Activated CD4-positive, alpha-beta T cell treated with anti-CD3 and anti-CD28 coated beads for 24 hours (primary cell): Measurements from ENCODE around the gene SNED1.

Source experiments
- DNase-seq, 2 donors: peaks; one replicate each; pipeline ENCODE4 v3.0.0-alpha.2; 2020; ENCODE audit warnings: low read depth in 2 of 2

Gene SNED1

DNA sequence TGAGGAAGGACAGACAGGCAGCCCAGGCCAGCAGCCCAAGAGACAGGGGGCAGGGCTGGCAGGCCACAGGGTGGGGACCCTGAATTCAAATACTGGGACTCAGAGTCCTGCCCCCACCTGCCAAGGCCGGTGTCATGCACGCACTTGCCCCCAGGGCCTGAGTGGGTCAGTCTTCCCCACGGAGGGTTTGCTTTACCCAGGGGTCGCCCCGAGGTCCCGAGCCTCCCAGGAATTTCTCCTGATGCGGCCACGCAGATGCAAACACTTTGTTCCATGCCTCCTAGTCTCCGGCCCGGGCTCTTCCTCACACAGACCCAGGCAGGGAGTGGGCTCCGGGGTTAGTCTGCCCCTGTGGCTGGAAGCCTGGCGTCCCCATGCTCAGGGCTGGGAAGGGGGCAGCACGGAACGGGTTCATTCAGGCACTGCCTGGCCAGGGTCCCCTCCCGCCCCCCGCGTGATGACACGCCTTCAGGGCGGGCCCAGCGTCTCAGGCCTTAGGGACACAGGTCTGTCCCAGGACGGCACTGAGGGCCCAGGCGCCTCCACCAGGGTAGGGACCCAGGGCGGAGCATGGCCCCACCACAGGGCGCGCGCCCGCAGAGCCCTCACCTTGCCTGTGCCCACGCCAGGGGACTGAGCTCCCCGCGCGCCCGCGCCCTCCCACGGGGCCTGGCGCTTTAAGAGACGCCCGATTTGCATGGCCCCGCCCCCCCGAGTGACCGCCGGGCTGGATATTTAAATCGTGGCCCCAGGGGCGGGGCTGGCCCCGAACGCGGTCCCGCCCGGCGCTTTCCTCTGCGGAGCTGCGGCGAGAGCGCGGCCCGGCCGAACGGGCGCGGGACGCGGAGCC is at the start of gene SNED1:
SNED1 (plus strand) TSS at position 763 of the 850 bp plus-strand sequence. CDS start 220 bp downstream, outside the sequence.
- peak; percentile 23 to 41 for DNase-seq

DNA sequence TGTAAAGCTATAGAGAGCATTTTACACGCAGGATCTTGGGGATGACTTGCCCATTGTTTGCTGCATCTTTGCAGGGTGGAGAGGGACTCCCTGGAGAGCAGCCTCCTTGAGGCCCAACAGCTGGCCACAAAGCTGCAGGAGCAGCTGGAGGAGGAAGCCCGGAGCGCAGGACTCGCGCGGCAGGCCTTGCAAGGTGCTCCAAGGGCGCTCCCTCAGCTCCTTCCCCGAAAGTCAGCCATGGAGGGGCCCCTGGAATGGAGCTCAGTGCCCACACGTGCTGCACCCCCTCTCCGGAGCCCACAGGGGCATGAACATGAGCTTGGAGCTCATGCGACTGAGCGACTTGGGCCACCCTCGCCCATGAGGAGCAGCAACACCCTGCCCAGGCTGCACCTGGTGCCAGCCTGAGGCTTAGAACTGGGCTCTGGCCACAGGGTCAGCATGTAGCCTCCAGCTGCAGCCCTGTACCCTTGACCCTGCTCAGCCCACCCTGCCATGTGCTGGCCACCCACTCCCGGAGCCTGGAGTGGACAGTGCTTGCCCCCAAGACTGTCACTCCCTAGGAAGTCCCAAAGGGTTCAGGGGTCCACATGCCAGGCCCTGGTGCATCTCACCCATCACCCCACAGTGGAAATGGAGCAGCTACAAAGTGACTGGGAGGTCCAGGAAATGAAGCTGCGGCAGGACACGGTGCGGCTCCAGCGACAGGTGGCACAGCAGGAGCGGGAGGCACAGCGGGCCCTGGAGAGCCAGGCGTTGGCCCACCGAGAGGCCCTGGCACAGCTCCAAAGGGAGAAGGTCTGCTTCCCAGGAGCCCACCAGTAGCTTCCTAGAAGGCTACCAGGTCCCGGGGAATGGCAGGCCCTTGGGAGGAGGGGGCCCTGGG is 49.3 kb upstream of the SNED1 start:
- DNase-seq = no peak

DNA sequence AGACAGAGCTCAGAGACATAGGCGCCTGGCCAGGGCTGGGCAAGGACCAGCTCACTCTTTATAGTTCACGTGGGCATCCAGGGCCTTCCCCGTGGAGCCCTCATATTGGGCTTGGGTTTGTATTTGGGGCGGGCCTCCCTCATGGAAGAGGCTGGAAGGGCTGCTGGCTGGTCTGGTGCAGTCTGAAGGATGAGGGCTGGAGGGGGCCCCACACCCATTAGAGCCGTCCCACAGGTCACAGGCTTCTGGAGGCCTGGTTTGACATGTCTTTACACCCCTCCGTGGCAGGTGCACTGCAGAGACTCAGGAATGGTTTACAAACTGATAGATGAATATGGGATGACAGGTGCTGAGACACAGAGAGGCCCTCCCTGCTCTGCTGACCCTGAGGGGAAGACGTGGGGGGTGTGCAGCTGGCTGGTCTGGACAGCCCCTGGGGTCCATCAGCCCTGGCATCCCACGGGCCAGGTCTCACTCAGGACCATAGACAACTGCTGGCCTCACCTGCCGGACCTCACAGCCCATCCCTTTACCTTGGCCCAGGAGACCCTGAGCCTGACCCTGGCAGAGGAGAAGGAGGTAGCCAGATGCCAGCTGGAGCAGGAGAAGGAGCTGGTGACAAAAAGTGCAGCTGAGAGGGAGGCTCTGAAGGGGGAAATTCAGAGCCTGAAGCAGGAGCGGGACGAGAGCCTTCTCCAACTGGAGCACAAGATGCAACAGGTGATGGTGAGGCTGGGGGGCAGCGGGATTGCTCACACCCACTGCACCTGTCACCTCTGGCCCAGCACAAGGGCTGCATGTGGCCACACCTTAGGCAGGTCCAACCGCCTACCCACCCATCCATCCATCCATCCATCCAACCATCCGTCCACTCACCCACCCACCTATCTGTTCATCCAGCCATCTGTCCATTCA is 48.4 kb upstream of the SNED1 start:
- no peak for DNase-seq

DNA sequence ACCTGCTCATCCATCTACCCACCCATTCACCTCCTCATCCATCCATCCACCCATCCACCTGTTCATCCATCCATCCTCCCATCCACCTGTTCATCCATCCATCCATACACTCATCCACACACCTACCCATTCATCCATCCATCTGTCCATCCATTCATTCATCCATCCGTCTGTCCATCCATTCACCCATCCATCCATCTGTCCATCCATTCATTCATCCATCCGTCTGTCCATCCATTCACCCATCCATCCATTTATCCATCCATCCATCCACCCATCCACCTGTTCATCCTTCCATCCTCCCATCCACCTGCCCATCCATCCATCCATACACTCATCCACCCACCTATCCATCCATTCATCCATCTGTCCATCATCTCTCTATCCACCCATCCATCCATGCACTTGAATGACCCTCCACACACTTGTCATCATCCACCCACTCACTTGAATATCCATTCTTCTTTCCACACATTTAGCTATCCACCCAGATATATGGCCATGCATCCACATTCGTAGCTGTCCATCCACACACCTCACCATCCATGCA is 47.3 kb upstream of the SNED1 start:
- DNase-seq = no peak

DNA sequence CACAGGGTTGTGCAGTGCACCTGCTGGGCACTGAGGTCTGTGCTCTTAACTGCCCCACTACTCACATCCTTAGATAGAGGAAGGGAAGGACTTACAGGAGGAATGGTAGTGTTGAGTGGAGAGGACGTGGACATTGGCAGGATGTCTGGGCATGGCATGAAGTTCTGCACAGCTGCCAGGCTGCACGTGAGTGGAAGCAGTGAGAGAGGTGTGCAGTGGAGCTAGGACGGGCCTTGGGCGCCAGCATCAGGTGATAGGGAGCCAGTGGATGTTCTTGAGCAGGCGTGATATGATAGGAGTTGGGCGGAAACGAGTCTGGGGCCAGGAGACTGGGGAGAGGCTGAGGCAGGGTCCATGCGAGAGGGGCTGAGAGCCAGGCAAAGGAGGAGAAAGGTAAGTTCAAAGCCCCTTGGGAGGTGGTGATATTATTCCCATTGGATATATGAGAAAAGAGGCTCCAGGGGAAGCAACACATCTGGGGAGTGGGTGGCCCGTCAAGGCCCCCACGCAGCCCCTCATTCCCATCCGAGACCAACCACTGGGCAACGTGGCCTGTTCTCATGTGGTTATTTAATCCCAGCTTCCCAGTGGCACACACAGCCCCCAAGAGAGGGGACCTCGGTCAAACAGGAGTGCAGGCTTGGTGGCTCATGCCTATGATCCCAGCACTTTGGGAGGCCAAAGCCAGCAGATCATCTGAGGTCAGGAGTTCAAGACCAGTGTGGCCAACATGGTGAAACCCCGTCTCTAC is 45.7 kb upstream of the SNED1 start:
- no peak for DNase-seq

DNA sequence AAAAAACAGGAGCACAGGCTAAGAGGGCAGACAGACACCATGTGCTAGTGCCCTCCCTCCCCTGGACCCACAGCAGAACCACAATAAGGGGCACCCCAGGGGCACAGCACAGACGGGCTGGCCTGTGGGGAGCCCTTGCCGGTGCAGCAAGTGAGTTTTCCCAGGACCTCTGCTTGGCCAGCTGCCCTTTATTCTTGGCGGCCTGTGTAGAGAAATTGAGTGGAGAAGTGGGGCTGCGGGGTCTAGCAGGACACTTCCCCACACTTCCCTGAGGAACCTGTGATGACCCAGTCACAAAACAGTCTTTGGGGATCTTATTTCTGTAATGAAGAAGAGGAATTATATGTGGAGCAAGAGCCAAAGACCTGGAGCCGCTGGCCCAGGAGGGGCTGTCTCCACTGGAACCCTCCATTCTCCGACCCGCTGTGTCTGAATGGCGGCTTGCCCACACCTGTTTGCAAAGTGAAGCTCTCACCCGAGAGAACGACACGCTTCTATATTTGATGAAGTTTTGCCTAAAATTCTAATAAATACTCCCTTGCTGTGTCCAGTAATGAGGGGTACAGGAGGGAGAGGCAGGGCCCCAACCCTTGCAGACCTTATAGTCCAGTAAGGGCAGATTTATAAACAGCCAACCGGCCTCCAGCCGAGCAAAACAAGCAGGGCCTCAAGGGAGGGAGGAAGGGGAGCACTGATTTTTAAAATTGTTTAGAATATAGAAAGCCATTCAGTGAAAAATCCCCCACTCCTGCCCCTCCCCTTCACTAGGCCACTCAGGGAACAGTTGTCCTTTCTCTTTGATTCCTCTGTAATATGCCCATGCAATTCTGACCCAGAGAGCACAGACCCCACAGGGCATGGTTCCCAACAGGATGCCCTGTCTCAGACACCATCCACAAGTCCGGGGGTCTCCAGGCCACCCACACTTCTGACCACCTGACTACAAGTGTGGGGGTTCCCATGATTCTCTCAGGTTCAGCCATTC is 44.7 kb upstream of the SNED1 start:
- no peak for DNase-seq

DNA sequence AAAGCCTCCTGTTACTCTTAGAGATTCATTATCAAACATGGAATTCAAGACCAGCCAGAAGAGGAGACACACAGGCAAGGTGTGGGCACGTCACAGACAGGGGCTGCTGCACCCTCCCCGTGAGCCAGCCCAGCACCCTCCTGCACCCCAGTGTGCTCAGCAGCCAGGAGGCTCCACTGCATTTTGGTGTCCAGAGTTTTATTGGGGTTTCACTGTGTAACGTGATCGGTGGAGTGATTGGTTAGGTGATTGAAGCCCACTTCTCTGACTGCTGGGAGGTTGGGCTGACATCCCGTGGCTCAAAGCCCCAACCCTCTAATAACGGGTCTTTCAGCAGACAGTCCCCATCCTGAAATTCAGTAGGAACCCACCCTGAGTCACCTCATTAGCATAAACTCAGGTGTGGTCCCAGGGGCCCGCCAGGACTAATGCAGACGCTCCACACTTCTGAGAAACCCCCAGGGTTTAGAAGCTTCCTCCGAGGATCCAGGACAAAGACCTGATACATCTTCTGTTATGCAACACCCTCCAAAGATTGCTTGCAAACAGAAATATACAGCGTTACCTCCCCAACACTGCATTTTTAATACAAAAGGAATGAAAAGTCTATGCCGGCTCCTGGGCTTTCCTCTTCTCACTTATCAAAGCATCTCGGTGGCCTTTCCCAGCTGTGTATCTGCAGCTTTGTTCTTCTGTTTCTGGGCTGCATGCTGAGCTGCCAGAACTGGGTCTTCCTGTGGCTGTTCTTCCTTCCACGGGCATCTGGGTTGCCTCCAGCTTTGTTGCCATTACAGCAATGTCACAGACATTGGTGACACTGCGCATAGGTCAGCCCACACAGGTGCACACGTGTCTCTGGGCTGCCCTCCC is 43.7 kb upstream of the SNED1 start:
- DNase-seq = no peak

DNA sequence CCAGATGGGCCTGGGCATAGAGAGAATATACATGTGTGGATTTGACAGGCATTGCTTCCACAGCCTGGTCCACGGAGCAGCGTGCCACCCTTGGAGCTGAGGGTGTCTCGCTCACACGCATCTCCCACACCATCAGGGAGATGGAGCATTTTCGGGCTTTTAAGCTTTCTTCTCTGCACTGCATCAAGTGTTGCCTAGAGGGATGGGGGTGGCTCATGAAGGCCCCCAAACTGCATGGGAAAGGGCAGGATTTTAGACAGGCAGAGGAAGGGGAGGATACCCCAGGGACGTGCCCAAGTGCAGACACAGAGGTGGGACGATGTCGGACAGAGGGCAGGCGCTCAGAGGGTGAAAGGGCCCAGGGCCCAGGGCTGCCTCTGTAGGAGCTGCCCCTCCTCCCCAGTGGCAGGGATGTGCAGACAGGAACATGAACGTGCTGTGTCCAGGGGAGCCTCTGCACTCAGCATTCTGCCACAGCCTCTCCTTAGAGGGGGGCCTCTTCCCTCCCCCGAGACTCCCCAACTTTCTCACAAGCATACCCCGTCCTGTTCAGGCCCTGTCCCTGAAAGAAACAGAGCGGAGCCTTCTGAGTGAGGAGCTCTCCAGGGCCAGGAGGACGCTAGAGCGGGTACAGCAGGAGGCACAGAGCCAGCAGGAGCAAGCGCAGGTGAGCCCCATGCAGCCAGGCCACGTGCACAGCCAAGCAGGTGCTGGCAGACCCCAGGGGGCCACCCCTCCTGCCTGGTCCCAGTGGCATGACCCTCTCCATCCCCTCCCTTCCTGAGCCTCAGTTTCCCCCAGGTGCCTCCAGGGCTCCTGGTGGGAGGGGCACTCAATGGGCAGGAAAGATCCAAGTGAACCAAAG is 42.9 kb upstream of the SNED1 start:
- no peak for DNase-seq

DNA sequence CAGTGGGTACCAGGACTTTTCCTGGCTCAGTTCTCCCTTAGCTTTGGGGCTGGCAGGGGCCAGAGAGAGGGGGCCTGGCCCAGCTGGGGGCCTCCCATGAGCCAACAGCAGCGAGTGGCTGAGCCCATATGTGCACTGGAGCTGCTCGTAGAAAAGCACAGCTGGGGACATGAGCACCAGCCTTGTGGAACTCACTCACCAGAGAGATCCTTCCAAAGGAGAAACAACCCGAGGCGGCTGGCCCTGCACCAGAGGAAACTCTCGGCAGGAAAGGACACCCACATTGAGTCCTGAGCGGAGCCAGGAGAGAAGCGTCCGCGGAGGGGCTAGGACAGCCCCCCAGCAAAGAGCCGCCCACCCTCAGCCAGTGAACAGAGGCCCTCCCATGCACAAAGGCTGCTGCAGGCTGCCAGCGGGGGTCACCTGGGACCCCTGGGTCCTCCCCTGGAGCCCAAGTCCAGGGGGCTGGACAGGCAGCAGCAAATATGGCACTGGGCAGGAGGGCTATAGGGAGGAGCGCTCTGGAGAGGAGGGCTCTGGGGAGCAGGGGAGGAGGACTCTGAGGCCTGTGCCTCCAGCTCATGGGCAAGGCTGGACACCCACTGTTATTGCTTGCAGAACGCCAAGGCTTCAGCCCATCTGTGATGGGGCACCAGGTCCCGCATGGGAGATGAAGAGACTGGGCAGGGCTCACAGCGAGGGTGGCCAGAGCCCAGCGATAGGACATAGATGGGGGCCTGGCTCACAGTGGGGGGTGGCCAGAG is 42.1 kb upstream of the SNED1 start:
- DNase-seq = no peak

DNA sequence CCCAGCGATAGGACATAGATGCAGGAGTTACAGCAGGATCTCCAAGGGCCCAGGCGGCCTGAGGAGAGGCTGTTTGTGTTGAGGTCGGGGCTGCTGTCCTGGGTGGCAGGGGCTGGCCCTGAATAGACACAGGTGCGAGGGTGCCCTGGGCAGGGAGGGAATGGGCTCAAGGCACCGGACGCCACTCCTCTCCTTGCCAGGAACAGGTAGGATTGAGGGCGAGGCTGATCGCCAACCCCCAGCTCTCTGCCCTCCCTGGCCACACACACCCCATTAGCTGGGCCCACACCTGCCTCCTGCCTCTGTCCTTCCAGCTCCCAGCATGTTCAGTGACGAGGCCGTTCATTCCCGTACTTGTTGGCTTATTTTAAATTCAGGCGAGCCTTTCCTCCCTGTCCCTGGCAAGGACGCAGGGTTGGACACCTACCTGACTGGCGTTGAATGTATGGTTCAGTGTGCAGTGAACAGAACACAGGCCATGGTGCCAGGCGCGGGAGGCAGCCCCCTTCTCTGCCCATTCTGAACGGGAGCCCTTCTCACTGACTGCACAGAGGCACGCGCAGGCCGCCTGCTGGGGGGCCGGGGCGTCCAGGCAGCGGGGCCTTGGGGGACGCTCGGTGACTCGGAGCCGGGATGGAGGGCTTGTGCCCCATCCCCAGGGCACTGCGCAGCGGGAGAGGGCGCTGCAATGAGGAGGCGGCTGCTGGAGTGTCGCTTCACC is 41.3 kb upstream of the SNED1 start:
- DNase-seq = no peak

DNA sequence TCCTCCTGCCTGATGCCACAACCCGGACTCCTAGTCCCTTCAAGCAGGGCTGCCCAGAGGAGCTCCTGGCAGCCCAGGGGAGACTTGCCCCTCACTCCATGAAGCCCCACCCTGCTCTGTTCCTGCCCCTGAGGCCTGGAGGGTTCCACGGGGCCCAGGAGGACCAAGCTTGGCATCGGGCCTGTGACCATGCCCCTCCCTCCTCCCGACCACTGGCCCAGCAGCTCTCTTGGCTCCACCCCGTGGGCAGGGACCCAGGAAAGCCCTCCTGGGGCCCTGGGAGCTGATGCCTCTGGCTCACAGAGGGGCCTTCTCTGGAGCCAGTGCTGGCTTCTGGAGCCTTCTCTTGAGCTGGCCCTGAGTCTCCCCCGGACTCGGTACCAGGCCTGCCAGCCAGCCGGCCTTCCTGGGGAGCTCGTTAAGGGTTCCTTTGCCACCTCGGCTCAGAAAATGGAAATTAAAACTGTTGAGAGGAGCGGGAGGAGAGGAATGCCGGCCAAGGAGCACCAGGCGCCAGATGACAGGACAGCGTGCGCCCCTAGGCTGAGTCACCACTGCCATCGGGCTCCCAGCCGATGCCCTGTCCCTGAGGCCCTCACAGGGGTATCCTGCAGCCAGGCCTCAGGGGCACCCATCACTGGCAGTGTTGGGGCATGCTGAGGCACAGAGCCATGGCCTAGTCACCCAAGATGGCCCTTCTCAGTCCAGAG is 40.6 kb upstream of the SNED1 start:
- DNase-seq = no peak

DNA sequence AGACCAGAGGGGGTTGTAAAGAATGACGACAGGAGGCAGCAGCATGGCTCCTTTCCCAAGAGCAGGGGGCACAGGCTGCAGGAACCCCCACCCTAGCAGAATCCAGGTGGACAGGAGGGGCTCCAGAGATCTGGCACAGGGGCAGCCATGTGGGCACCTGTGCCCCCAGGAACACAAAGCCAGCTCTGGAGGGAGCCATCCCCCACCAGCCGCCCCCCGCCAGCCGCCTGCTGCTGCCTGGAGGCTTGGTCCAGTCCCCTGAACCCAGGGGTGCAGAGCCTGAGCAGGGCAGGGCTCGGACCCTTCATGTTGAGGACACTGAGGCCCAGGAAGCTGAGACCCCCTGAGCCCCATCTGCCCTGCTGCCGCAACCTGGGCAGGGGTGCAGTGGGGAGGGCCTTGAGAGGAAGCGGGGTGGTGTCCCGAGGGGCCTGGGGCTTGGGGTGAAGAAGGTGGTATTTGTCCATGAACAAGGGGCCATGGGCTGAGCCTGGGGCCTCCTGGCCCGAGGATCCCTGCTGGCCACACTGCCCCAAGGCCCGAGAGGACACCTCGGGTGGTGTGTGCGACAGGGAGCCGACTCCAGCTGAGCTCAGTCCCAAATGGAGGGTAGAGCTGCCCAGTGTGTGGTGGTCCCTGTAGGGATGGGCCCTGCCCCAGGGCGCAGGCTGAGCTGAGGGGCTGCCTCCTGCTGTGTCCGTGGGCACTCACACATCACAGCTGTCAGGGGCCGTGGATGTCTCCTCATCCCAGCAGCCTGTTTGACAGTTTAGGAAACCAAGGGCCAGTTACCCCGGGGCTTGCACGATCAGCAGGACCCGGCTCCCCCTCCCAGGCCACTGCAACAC is 39.8 kb upstream of the SNED1 start:
- no peak for DNase-seq

DNA sequence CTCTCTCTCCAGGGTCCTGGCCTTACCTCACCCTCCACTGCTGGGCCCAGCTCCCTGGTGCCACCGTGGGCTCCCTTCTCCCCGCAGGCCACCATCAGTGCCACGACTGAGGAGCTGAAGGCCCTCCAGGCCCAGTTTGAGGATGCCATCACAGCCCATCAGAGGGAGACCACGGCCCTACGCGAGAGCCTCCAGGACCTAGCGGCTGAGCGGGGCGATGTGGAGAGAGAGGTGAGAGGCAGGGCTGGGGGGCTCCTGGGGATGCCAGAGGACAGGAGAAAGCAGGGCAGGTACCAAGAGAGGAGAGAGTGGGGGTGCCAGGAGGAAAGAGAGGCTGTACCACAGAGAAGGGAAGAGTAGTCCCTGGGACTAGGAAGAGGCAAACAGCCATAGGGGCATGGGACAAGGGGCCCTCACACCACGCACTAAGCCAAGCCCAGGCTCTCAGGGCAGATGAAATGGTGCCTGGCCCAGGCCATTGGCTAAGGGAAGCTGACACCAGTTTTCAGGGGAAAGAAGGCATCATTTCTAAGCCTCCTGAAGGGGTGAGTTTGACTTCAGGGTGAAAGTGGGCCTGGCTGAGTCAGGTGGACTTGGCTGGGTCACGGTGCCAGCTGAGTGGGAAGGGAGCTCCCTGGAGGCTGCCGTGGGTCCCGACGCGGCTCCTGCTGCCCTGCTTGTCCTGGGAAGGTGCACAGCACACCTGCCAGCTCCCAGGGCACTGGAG is 39.0 kb upstream of the SNED1 start:
- DNase-seq = no peak

DNA sequence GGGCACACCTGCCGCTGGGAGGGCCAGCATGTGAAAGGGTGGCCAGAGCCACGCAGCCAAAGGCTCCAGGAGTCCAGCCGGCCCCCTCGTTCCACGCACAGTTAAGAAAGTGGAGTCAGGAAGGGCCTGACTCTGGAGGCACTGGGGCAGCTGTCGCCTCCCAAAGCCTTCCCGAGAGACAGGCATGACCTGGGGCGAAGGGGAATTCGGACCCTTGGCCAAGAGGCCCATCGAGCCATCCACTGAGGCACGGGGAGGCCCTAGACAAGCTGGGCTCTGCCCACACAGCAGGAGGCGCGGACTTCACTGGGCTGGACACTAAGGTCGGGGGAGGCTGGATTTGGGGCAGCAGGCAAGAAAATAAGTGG is 38.5 kb upstream of the SNED1 start:
- DNase-seq = no peak
